Bronchial epithelial cell (primary cell): ENCODE data around the gene KIAA0513. TPM values are rescaled to one million over a fixed set of nuclear protein-coding genes. Genes with fewer than 3 reads are reported as not detected.

ENCODE experiments used
- DNase-seq: peaks from one replicate; pipeline ENCODE4 v3.0.0-alpha.2; 2010; ENCODE audit warnings: low read depth
- FAIRE-seq: peaks from 2 replicates; lab custom pipeline; 2011; peaks lifted over from hg19 to GRCh38; lab: Jason Lieb, UNC
- H3K27me3 ChIP-seq: 2 replicates; pipeline ENCODE4 v1.5.1; 2011; ENCODE audit warnings: low read length; ENCODE audit not compliant: control insufficient read depth, insufficient read depth
- H3K36me3 ChIP-seq: 2 replicates; pipeline ENCODE4 v1.5.1; 2011; ENCODE audit warnings: low read length; ENCODE audit not compliant: control insufficient read depth, insufficient read depth
- H3K4me3 ChIP-seq: 2 replicates; pipeline ENCODE4 v1.5.1; 2011; ENCODE audit warnings: mild to moderate bottlenecking, low read depth, low read length, control low read depth
- total RNA-seq: library from RNA; depleted of rRNA; stranded (reverse); fragments of >200 nt; gene quantifications from 2 replicates; pipeline ENCODE4 v1.2.1, GENCODE V29; 2014
- TF ChIP-seq, protein P1 (sequence below): IDR thresholded peaks from 2 replicates; pipeline ENCODE4 v1.5.1; 2011; ENCODE audit warnings: mild to moderate bottlenecking, moderate library complexity, low read length, control low read depth, inconsistent platforms; ENCODE audit not compliant: insufficient read depth, severe bottlenecking

The KIAA0513 gene
- total RNA-seq, 1 donor from 2014 or later, result 7.1 TPM

DNA sequence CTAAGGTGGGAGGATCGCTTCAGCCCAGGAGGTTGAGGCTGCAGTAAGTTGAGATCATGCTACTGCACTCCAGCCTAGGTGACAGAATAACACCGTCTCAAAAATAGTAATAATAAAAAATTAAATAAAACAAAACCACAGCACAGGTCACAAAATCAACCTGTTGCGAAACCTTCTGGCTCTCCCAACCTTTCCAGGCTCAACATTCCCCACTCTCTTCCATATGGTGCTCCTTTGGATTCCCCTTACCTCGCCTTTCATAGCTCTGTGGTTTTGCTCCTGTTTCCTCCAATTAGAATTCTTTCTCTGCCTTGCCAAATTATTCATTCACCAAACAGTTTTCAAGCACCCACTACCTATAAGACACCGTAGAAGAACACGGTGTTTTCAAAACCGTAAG, 21.0 kb upstream of the KIAA0513 start:
- TF ChIP-seq, protein P1, sequence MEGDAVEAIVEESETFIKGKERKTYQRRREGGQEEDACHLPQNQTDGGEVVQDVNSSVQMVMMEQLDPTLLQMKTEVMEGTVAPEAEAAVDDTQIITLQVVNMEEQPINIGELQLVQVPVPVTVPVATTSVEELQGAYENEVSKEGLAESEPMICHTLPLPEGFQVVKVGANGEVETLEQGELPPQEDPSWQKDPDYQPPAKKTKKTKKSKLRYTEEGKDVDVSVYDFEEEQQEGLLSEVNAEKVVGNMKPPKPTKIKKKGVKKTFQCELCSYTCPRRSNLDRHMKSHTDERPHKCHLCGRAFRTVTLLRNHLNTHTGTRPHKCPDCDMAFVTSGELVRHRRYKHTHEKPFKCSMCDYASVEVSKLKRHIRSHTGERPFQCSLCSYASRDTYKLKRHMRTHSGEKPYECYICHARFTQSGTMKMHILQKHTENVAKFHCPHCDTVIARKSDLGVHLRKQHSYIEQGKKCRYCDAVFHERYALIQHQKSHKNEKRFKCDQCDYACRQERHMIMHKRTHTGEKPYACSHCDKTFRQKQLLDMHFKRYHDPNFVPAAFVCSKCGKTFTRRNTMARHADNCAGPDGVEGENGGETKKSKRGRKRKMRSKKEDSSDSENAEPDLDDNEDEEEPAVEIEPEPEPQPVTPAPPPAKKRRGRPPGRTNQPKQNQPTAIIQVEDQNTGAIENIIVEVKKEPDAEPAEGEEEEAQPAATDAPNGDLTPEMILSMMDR, result no peak
- Histone ChIP-seq H3K27me3 (no peaks in the 10 kb centered on the region), H3K4me3 (no peak overlapping the region), H3K36me3 (peaks cover 3% of the 10 kb centered on the region)
- no peak for FAIRE-seq
- no peak for DNase-seq

- no peak for FAIRE-seq
- Histone ChIP-seq H3K27me3 (no peaks in the 10 kb centered on the region), H3K36me3 (peaks cover 1% of the 10 kb centered on the region), H3K4me3 (no peak overlapping the region)
- DNase-seq, result no peak
- TF ChIP-seq, protein P1, result no peak
Measured at GRCh38 chr16:85007496-85008214, 19.9 kb upstream of the KIAA0513 start.

GRCh38 chr16:85008271-85008670, 19.3 kb upstream of the KIAA0513 start:
- FAIRE-seq, result no peak
- Histone ChIP-seq H3K36me3 (peaks cover 1% of the 10 kb centered on the region), H3K4me3 (no peak overlapping the region), H3K27me3 (no peaks in the 10 kb centered on the region)
- no peak for DNase-seq
- TF ChIP-seq, protein P1, result no peak

DNA sequence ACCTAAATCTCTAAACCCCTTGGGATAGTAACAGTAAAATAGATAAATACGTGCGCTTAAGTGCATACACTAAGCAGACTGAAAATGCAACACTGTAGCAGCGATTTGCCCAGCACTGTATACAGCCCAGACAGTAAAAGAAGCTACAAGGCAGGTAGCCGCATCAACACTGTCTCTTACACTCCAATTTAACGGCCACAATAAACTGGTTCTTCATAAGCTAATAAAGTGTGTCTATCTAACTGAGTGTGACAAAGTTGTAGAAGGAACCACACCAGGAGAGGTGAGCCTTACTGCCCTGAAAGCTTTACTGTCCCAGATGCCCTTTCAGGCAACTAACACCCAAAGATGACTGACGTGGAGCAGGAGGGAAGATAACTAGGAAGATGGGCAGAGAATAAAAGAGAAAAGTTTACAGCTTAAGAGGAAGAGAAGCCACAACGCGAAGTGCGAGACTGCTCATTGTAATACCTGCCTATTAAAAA, 17.1 kb upstream of the KIAA0513 start:
- no peaks in the 10 kb centered on the region for H3K27me3 ChIP-seq
- TF ChIP-seq, protein P1, result no peak
- no peak for FAIRE-seq

GRCh38 chr16:85010931-85011845, 16.4 kb upstream of the KIAA0513 start, which contains the start of gene ZDHHC7:
TSS of gene ZDHHC7 (minus strand) at chr16:85011535. CDS start at chr16:84990618, 20,917 bp downstream.
- Histone ChIP-seq H3K4me3 (peak within 1 kb of the TSS; percentile 84), H3K36me3 (no peaks in the 10 kb centered on the region), H3K27me3 (no peaks in the 10 kb centered on the region)
- FAIRE-seq (no peak), DNase-seq (peak; percentile 53)
- TF ChIP-seq, protein P1, result no peak

More for the DNA sequence above, 17.1 kb upstream of the KIAA0513 start:
- Histone ChIP-seq H3K36me3 (no peaks in the 10 kb centered on the region), H3K4me3 (peak overlapping the region; percentile 84)
- no peak for DNase-seq
